B cell (primary cell): ENCODE measurements around the gene OXSR1. TPM values are rescaled to one million over a fixed set of nuclear protein-coding genes. Genes with fewer than 3 reads are reported as not detected.

Experiments
- ATAC-seq: fragments of 200-7000 bp; cut with Tn5 transposase; one replicate; pipeline ENCODE4 v1.10.0; 2021; ENCODE audit warnings: low read depth, mild to moderate bottlenecking, moderate number of reproducible peaks, moderate library complexity
- CTCF ChIA-PET: fragments of 350-600 bp; sonication (Branson Sonifier 250); formaldehyde crosslinking; loops from one replicate; lab custom pipeline; 2021; ENCODE audit warnings: antibody characterized with exemption, inconsistent platforms; lab: Charles Lee
- POLR2A ChIA-PET: fragments of 350-600 bp; sonication (Branson Sonifier 250); formaldehyde crosslinking; loops from one replicate; lab custom pipeline; 2021; ENCODE audit warnings: antibody characterized with exemption; lab: Charles Lee
- DNase-seq: peaks from one replicate; pipeline ENCODE4 v3.0.0; 2013
- H2AFZ ChIP-seq: 2 replicates; pipeline ENCODE4 v1.6.1; 2012; ENCODE audit warnings: mild to moderate bottlenecking, low read depth, low read length; ENCODE audit not compliant: insufficient read depth, poor library complexity, severe bottlenecking
- H3K27ac ChIP-seq, 2 donors: 1 replicate in 1 of 2; 2 replicates in 1 of 2; pipeline ENCODE4 v1.5.1; 2012 to 2013; ENCODE audit warnings: low read length in 2 of 2, mild to moderate bottlenecking in 2 of 2, moderate library complexity in 1 of 2
- H3K27me3 ChIP-seq, 4 experiments: fragments of 200-600 bp in 1 of 4; sonication (generic) in 1 of 4; replicated peaks in 1 of 4; 1 replicate in 2 of 4; 2 replicates in 2 of 4; pipeline versions ENCODE4 v1.6.1 to v1.7.0; 2013 to 2016; ENCODE audit warnings: low read length in 3 of 4, mild to moderate bottlenecking in 2 of 4, mixed read lengths in 1 of 4, moderate library complexity in 1 of 4; ENCODE audit not compliant: insufficient read depth in 4 of 4, control insufficient read depth in 3 of 4; ENCODE audit errors: control extremely low read depth in 1 of 4
- H3K36me3 ChIP-seq, 2 experiments: replicated peaks in 1 of 2; 1 replicate in 1 of 2; 2 replicates in 1 of 2; pipeline versions ENCODE4 v1.6.1 to v1.7.1; 2013; ENCODE audit warnings: low read length in 1 of 2; ENCODE audit not compliant: insufficient read depth in 2 of 2, control insufficient read depth in 1 of 2; ENCODE audit errors: control extremely low read depth in 1 of 2, extremely low read depth in 1 of 2
- H3K4me1 ChIP-seq, 2 donors: fragments of 200-600 bp in 1 of 2; sonication (generic) in 1 of 2; 1 replicate in 1 of 2; 2 replicates in 1 of 2; pipeline versions ENCODE4 v1.5.1 to v1.6.1; 2013 to 2017; ENCODE audit warnings: low read length in 2 of 2; ENCODE audit not compliant: control insufficient read depth in 2 of 2, insufficient read depth in 2 of 2
- H3K4me2 ChIP-seq: replicated peaks from 2 replicates; pipeline ENCODE3; 2012; ENCODE audit warnings: mild to moderate bottlenecking, low read depth, low read length; ENCODE audit not compliant: poor library complexity, severe bottlenecking
- H3K4me3 ChIP-seq, 5 experiments: fragments of 200-600 bp in 1 of 5; sonication (generic) in 1 of 5; 1 replicate in 3 of 5; 2 replicates in 2 of 5; pipeline versions ENCODE4 v1.5.1 to v1.7.0; 2011 to 2016; ENCODE audit warnings: low read length in 4 of 5, mild to moderate bottlenecking in 4 of 5, low read depth in 2 of 5, control low read depth in 1 of 5, moderate library complexity in 1 of 5; ENCODE audit not compliant: insufficient read depth in 1 of 5; ENCODE audit errors: control extremely low read depth in 1 of 5, extremely low read depth in 1 of 5
- H3K79me2 ChIP-seq: fragments of 200-600 bp; sonication (generic); one replicate; pipeline ENCODE4 v1.6.0; 2016; ENCODE audit warnings: low read length; ENCODE audit not compliant: control insufficient read depth, insufficient read depth
- H3K9ac ChIP-seq: fragments of 200-600 bp; sonication (generic); 2 replicates; pipeline ENCODE4 v1.6.1; 2017; ENCODE audit warnings: mild to moderate bottlenecking, low read length, moderate library complexity
- H3K9me3 ChIP-seq, 3 donors: one replicate each; pipeline versions ENCODE4 v1.6.1 to v1.7.1; 2013; ENCODE audit warnings: low read length in 2 of 3; ENCODE audit not compliant: control insufficient read depth in 2 of 3, insufficient read depth in 1 of 3; ENCODE audit errors: control extremely low read depth in 1 of 3
- H4K20me1 ChIP-seq: 2 replicates; pipeline ENCODE4 v1.6.0; 2012; ENCODE audit warnings: mild to moderate bottlenecking, low read length; ENCODE audit not compliant: insufficient read depth, control insufficient read depth, poor library complexity, severe bottlenecking
- H3K27ac Mint-ChIP-seq: one replicate; pipeline ENCODE4 v1.8.0; 2021; ENCODE audit warnings: mixed read lengths
- H3K27me3 Mint-ChIP-seq: one replicate; pipeline ENCODE4 v1.8.0; 2021; ENCODE audit warnings: mixed read lengths
- H3K4me1 Mint-ChIP-seq: one replicate; pipeline ENCODE4 v1.8.0; 2021; ENCODE audit warnings: mixed read lengths
- H3K4me3 Mint-ChIP-seq: one replicate; pipeline ENCODE4 v1.8.0; 2021; ENCODE audit warnings: mixed read lengths
- H3K9me3 Mint-ChIP-seq: one replicate; pipeline ENCODE4 v1.8.0; 2022; ENCODE audit warnings: mixed read lengths; ENCODE audit not compliant: insufficient read depth
- EZH2 ChIP-seq: IDR thresholded peaks from 2 replicates; pipeline ENCODE4 v1.6.1; 2012; ENCODE audit warnings: borderline replicate concordance, low read depth, mild to moderate bottlenecking, moderate library complexity, low read length; ENCODE audit not compliant: insufficient read depth, poor library complexity, severe bottlenecking
- WGBS: methylation state at CpG from one replicate; pipeline ENCODE4 v1.1.5; 2013; ENCODE audit warnings: missing lambda C conversion rate; ENCODE audit not compliant: insufficient coverage; 5-methylcytosine and 5-hydroxymethylcytosine counted together
- intact Hi-C: fragments of 100-400 bp; cut with micrococcal nuclease; formaldehyde crosslinking; loops from one replicate; pipeline ENCODE4 v1.10.0; 2022
- polyA plus RNA-seq: library from polyadenylated mRNA; depleted of rRNA; stranded (reverse); fragments of >200 nt; gene quantifications from 2 replicates; pipeline ENCODE4 v1.2.3, GENCODE V29; 2012
- total RNA-seq, 2 donors: library from RNA; stranded (reverse); fragments of 120-200 nt in 1 of 2; gene quantifications; 1 replicate in 1 of 2; 2 replicates in 1 of 2; pipeline versions ENCODE4 v1.2.3 to v1.2.4, GENCODE V29; 2013 to 2022
- TF ChIP-seq, protein P1 (sequence below): fragments of 200-600 bp; IDR thresholded peaks from one replicate; pipeline ENCODE4 v1.8.0; 2022; ENCODE audit warnings: antibody characterized with exemption, mild to moderate bottlenecking

OXSR1 gene
- total and polyA plus RNA-seq, 2 donors (not counting 1 experiment from before 2014, with no cell fraction given): 15.5 to 41.5 TPM

DNA sequence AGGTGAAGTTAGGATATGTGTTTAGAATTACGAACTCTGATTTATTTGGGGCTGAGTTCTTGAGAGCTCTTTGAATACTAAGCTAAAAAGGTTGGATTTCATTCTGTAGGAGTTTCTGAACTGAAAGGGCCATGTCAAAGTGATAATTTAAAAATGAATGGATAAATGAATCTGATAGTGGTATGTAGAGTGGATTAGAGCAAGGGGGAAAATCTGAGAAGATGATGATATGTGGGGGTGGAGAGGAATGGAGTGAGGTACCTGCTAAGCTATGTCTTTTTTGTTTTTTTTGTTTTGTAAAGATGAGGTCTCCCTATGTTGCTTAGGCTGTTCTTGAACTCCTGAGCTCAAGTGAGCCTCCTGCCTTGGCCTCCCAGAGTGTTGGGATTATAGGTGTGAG lies 55.7 kb downstream of the OXSR1 start:
- Histone ChIP-seq H3K4me2 (no peak overlapping the region), H3K27me3 (no peaks in the 10 kb centered on the region), H3K4me3 (no peak overlapping the region), H4K20me1 (no peaks in the 10 kb centered on the region), H3K79me2 (no peaks in the 10 kb centered on the region), H3K27ac (no peak overlapping the region), H3K9ac (no peak overlapping the region), H3K4me1 (no peaks in the 10 kb centered on the region), H2AFZ (no peak overlapping the region), H3K9me3 (no peaks in the 10 kb centered on the region), H3K36me3 (peaks cover 11 to 23% of the 10 kb centered on the region in 2 experiments)
- TF ChIP-seq, protein P1, sequence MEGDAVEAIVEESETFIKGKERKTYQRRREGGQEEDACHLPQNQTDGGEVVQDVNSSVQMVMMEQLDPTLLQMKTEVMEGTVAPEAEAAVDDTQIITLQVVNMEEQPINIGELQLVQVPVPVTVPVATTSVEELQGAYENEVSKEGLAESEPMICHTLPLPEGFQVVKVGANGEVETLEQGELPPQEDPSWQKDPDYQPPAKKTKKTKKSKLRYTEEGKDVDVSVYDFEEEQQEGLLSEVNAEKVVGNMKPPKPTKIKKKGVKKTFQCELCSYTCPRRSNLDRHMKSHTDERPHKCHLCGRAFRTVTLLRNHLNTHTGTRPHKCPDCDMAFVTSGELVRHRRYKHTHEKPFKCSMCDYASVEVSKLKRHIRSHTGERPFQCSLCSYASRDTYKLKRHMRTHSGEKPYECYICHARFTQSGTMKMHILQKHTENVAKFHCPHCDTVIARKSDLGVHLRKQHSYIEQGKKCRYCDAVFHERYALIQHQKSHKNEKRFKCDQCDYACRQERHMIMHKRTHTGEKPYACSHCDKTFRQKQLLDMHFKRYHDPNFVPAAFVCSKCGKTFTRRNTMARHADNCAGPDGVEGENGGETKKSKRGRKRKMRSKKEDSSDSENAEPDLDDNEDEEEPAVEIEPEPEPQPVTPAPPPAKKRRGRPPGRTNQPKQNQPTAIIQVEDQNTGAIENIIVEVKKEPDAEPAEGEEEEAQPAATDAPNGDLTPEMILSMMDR: no peak
- no peak for TF ChIP-seq EZH2
- ATAC-seq: no peak
- no peaks in the 10 kb centered on the region for H3K9me3 Mint-ChIP-seq
- H3K27ac Mint-ChIP-seq: no peak overlapping the region
- H3K4me1 Mint-ChIP-seq: peaks cover 9% of the 10 kb centered on the region
- intact Hi-C loops: no loop called here
- H3K4me3 Mint-ChIP-seq: no peak overlapping the region
- POLR2A ChIA-PET: no interaction called here
- no peaks in the 10 kb centered on the region for H3K27me3 Mint-ChIP-seq
- DNase-seq: no peak
- CTCF ChIA-PET: no interaction called here
- WGBS: 100% methylated on average over 1 of the region's 1 CpG

GRCh38 chr3:38222032-38222634 lies 56.8 kb downstream of the OXSR1 start:
- DNase-seq (no peak), ATAC-seq (no peak)
- Histone ChIP-seq H3K36me3 (peaks cover 11 to 30% of the 10 kb centered on the region in 2 experiments), H3K4me3 (no peak overlapping the region), H4K20me1 (no peaks in the 10 kb centered on the region), H3K79me2 (no peaks in the 10 kb centered on the region), H3K4me2 (no peak overlapping the region), H2AFZ (no peak overlapping the region), H3K4me1 (no peaks in the 10 kb centered on the region), H3K9me3 (no peaks in the 10 kb centered on the region), H3K27me3 (no peaks in the 10 kb centered on the region), H3K9ac (no peak overlapping the region), H3K27ac (no peak overlapping the region)
- H3K4me1 Mint-ChIP-seq: peaks cover 3% of the 10 kb centered on the region
- H3K4me3 Mint-ChIP-seq: no peak overlapping the region
- ChIA-PET CTCF (no interaction called here), POLR2A (no interaction called here)
- no peaks in the 10 kb centered on the region for H3K9me3 Mint-ChIP-seq
- intact Hi-C loops: no loop called here
- H3K27ac Mint-ChIP-seq: no peak overlapping the region
- H3K27me3 Mint-ChIP-seq: no peaks in the 10 kb centered on the region
- WGBS: 61% methylated on average over 2 of the region's 7 CpGs
- TF ChIP-seq, protein P1: no peak
- TF ChIP-seq EZH2: no peak
